ENCODE results near the gene LYAR.

The LYAR gene

DNA sequence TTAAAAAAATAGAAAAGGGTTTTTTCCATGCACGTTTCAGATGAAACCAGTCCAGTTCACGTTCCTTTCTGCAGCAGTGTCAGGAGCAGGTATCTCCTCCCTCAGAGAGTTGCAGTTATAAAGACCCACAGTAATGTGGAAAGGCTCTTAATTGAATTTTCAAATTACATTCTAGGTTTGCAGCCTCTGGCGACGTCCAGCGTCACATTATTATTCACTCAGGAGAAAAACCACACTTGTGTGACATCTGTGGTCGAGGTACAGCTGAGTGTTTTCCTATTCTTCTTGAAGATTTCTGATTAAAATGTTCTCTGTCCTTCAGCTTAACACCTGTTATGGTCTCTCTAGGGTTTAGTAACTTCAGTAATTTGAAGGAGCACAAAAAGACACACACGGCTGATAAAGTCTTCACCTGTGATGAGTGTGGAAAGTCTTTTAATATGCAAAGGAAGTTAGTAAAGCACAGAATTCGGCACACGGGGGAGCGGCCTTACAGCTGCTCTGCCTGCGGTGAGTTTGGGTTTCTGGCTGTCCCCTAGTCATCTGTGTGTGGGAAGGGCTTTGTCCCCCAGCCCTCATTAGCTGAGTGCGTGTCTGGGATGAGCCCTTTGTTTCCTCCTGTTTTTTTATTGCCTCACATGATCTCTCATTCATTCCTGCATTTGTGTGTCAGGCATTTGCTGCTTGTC lies 25.7 kb upstream of the LYAR start:
- DNase-seq (ENCODE audit: low read depth): no peak

DNA sequence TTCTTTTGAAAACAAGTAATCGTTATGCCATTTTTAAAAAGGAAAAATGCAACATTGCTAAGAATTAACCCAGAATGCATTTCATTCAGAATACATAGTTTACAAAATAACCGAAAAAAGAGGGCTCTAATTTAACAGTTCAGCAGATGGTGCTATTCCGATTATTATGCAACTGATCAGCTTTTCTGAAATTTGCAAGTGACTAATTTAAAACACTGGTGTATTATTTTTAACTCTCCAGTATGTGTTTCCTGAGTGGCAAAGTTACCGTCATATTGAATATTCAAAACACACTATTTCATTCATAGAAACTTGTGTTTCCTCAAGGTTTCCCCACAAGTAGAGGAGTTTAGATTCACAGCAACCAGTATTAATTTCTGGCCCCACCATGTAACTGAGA lies 21.2 kb upstream of the LYAR start:
- DNase-seq (ENCODE audit: low read depth): no peak

- peak; percentile 70 for DNase-seq (ENCODE audit: low read depth)
Observed at GRCh38 chr4:4308800-4309441, 19.0 kb upstream of the LYAR start.

GRCh38 chr4:4306920-4307319 lies 17.0 kb upstream of the LYAR start:
- DNase-seq (ENCODE audit: low read depth): no peak

DNA sequence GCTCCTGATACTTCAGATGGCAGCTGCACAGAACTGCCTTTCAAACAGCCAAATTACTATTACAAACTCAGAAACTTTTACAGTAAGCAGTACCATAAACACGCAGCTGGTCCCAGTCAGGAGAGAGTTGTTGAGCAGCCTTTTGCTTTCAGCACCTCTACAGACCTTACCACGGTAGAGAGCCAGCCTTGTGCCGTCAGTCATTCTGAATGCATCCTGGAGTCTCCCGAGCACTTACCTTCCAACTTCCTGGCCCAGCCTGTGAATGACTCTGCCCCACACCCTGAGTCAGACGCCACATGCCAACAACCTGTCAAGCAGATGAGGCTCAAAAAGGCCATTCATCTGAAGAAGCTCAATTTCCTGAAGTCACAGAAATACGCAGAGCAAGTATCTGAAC lies 12.5 kb upstream of the LYAR start:
- no peak for DNase-seq (ENCODE audit: low read depth)

- DNase-seq (ENCODE audit: low read depth): no peak
Observed at GRCh38 chr4:4302001-4302400, 12.0 kb upstream of the LYAR start.

DNA sequence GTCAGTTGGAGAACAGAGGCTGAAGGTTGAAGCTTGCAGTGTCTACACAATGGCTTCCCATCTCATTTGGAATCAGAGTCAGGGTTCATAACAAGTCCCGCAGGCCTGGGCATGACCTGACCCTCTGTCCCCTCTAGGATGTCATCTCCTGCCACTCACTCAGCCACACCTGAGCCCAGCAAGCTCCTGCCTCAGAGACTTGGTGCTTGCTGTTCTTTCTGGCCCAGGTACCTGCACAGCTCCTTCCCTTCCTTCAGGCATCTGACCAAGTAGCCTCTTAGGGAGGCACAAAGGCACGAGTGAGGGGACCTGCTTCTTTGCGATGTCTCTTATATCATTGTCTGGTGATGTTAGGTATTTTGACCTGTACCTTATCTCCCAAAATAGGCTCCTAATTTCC lies 9.1 kb upstream of the LYAR start:
- no peak for DNase-seq (ENCODE audit: low read depth)

GRCh38 chr4:4296283-4296846 lies 6.4 kb upstream of the LYAR start:
- no peak for DNase-seq (ENCODE audit: low read depth)

DNA sequence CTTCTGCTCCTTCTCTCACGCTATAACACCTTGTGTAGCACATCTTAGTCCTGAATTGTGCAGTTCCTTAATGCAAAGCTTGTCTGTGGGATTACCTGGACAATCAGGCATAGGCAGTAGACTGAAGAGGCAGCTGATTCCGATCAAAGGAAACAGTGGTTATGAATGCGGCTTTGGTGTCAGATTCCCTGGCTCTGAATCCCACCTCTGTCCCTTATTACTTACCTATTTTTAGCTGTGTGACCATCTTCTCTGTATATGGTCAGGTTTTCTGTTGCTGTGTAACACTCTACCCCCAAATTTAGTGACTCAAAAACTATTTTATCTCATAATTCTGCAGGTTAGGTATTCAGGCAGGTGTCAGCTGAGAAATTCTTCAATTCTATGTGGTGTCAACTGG lies 3.3 kb upstream of the LYAR start:
- DNase-seq (ENCODE audit: low read depth): no peak

DNA sequence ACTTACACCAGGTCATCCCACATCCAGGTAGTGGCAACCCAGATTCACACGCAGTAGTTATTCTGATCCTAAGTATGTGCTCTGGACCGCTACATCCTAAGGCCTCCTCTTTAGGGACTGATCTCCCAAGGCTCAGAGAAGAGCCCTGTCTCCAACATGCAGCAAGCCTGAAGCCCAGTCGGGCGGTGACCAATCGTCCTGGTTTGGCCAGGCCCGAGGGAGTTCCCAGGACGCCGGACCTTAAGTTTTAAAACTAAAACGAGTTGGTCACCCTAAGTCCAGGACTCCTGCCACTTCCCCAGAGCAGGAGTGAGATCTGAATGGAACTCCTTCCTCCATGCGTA lies 385 bp downstream of the LYAR start:
- DNase-seq (ENCODE audit: low read depth): no peak

DNA sequence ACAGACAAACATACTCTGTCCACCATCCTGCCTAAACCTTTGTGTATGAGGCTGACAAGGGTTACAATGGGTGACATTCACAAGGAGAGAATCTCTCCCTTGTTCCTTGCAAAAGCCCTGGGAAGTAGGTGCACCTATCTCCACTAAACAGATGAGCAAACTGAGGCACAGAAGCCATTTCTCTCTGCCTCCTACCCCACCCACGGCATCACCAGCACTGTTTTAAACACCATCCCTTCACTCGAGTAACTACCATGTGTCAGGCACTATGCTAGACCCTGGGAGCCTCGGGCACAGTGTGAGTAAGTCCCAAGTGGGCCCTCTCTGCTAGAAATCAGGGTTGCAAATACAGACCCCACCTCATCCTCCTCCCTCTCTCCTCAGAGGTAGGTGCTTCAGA lies 899 bp downstream of the LYAR start:
- DNase-seq (ENCODE audit: low read depth): no peak

GRCh38 chr4:4288098-4288497 lies 1.9 kb downstream of the LYAR start:
- no peak for DNase-seq (ENCODE audit: low read depth)

DNA sequence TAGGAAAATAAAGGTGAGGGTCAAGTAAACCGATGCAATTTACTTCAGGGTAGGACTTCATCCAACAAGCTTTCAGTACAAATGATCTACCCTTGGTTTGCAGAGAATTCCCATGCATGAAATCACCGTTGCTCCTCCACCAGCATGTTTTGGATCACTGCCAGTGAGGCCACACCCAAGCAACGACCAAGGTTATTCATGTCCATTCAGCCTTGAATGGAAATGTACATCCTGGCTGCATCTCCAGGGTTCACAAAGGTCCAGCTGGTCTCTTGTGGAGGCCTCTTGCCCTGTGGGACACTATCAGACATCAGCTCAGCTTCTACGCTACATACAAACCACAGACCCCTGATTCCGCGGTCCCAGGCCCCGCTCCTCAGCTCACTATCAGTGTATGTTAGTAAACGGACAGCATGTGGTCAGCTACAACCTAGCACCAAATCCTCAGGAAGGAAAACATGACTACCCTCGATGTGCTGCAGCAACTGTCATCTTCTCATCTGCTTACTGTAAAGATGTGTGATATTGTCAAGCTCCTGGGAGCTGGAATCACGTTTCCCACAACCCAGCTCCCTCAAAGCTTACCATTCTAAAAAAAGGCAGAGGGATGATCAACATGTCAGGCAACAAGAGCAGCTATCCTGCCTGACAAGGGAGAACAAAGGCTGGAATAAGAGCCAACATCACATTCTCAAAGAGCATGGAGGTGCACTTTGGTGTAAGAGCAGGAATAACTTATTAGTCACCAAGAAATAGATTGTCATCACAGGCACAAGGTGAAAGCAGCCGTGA lies 4.9 kb downstream of the LYAR start:
- DNase-seq (ENCODE audit: low read depth): no peak

DNA sequence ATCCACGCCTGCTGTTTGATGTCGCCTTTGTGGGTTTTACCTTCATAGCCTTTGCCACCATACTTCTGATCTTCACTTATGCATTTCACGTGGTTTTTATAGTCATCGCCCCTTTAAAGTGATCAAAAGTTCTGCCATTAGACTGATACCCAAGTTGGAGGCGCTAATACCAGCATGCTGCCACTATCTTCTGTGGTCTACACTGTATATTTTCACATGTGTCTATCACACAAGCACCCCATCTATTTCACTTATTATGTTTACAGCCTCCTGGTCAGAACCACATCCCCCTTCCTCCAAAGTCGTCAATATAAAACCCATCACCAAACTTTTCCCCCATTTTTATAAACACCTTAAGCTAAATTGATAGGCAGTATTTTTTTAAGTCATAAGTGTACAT lies 8.2 kb downstream of the LYAR start:
- DNase-seq (ENCODE audit: low read depth): no peak

GRCh38 chr4:4277531-4277930 lies 12.4 kb downstream of the LYAR start:
- DNase-seq (ENCODE audit: low read depth): no peak

DNA sequence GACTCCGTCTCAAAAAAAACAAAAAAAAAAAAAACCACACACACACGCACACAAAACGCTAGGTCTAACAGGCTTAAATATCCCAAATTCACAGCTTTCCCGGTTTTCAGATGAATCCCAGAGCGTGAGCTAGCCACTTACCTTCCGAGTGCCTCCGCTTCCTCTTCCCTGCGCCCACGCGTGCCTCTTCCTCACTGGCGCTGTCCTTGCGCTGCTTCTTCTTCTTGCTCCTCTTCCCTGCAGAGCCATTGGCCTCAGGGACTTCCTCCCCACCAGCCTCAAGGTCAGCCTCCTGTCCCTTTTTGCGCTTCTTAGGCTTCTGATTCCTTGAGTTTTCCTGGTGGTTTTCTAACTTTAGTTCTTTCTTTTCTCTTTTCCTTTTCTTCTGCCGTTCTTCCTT lies 15.7 kb downstream of the LYAR start:
- no peak for DNase-seq (ENCODE audit: low read depth)

DNA sequence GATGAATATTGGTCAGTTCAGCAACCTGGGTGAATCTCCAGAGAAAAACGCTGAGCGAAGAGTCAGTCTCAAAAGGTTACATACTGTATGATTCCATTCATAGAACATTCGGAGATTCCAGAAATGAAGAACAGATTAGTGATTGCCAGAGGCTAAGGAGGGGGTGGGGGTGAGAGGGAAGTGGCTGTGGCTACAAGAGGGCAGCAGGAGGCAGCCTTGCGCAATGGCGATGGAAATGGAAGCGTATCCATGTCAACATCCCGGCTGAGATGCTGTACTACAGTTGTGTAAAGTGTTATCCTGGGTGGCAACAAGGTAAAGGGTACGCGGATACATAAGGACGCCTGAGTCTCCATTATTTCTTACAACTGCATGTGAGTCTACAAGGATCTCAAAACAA lies 18.0 kb downstream of the LYAR start:
- no peak for DNase-seq (ENCODE audit: low read depth)

GRCh38 chr4:4270529-4270928 lies 19.4 kb downstream of the LYAR start:
- no peak for DNase-seq (ENCODE audit: low read depth)

DNA sequence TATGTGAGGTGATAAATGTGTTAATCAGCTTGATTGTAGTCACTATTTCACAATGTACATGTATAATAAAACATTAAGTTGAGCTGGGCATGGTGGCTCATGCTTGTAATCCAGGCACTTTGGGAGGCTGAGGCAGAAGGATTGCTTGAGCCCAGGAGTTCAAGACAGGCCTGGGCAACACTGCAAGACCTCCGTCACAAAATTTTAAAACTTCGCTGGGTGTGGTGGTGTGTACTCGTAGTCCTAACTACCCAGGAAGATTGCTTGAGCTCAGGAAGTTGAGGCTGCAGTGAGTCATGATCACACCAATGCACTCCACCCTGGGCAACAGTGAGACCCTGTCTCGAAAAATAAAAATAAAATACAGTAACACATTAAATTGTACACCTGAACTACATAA lies 20.1 kb downstream of the LYAR start:
- no peak for DNase-seq (ENCODE audit: low read depth)

- no peak for DNase-seq (ENCODE audit: low read depth)
Observed at GRCh38 chr4:4269331-4269731, 20.6 kb downstream of the LYAR start.

- DNase-seq (ENCODE audit: low read depth): no peak
Observed at GRCh38 chr4:4268776-4269175, 21.2 kb downstream of the LYAR start.

- no peak for DNase-seq (ENCODE audit: low read depth)
Observed at GRCh38 chr4:4267981-4268380, 22.0 kb downstream of the LYAR start.

DNA sequence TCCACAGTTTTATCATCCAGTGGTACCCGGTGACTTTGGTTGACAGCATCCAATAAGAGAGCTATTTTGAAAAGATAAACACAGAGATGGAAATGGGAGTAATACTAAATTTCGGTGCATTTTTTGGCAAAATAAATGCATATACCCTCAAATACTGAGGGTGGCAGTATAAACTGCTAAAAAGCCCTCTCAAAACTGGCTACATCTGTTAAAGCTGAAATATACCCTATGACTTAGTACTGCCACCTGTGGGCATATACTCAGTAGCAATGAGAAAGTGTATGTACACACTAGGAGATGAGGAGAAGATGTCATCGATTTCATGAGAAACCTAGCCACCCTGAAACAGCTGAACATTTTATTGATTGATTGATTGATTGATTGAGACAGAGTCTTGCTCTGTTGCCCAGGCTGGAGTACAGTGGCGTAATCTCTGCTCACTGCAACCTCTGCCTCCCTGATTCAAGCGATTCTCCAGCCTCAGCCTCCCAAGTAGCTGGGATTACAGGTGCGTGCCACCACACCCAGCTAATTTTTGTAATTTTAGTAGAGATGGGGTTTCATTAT lies 29.7 kb downstream of the LYAR start:
- no peak for DNase-seq (ENCODE audit: low read depth)
